ENCODE measurements around the gene SPNS3. TPM values are rescaled to one million over a fixed set of nuclear protein-coding genes. Genes with fewer than 3 reads are reported as not detected.

Gene SPNS3
- total RNA-seq, 1 donor from 2014 or later, result 0.24 TPM

GRCh38 chr17:4476511-4477070, 42.9 kb downstream of the SPNS3 start:
- Histone ChIP-seq H3K9me3 (no peaks in the 10 kb centered on the region), H3K4me1 (peaks cover 34% of the 10 kb centered on the region), H3K27ac (peak overlapping the region; percentile 28), H3K27me3 (ENCODE audit: low read depth) (no peaks in the 10 kb centered on the region), H3K4me3 (no peak overlapping the region), H3K36me3 (no peaks in the 10 kb centered on the region)
- peak; percentile 80 for DNase-seq
- ATAC-seq, result peak; percentile 65 to 81
- TF ChIP-seq CTCF (IDR thresholded peaks at IDR 0.05), result no peak
- intact Hi-C loops (cut with DNase I), result no loop called here

- no peak for TF ChIP-seq CTCF (IDR thresholded peaks at IDR 0.05)
- intact Hi-C loops (cut with DNase I), result no loop called here
- Histone ChIP-seq H3K27ac (no peak overlapping the region), H3K9me3 (no peaks in the 10 kb centered on the region), H3K4me3 (no peak overlapping the region), H3K4me1 (peaks cover 37% of the 10 kb centered on the region), H3K27me3 (ENCODE audit: low read depth) (no peaks in the 10 kb centered on the region), H3K36me3 (no peaks in the 10 kb centered on the region)
- DNase-seq (no peak), ATAC-seq (no peak)
These were observed 43.6 kb downstream of the SPNS3 start for GRCh38 chr17:4477255-4477791.

DNA sequence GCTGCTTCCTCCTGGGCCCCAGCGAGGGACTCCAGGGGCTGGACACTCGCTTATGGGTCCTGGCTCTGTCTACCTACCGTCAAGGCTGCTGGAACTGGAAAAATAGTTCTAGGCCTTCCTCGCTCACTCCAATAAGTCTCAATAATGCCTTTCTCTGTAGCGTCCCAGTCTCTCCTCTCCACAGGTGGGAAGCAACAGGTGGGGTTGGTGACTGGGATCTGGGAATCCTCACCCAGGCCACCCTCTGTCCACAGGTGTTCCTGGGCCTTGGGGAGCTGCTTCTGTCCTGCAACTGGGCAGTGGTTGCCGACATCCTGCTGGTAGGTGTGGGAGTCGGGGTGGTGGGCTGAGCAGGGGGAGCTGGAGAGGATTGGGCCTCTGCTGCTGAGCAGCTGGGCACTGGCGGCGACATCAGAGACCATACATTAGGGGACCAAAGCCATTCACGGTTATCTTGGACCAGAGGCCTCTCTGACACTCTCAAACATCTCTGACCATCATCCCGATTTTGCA, 44.6 kb downstream of the SPNS3 start:
- no peak for ATAC-seq
- intact Hi-C loops (cut with DNase I), result no loop called here
- TF ChIP-seq CTCF (IDR thresholded peaks at IDR 0.05), result no peak

GRCh38 chr17:4479340-4479981, 45.7 kb downstream of the SPNS3 start:
- no peak for ATAC-seq
- intact Hi-C loops (cut with DNase I), result no loop called here
- Histone ChIP-seq H3K27me3 (ENCODE audit: low read depth) (no peaks in the 10 kb centered on the region), H3K27ac (no peak overlapping the region), H3K9me3 (no peaks in the 10 kb centered on the region), H3K4me1 (peaks cover 50% of the 10 kb centered on the region), H3K4me3 (no peak overlapping the region), H3K36me3 (no peaks in the 10 kb centered on the region)
- no peak for DNase-seq
- TF ChIP-seq CTCF (IDR thresholded peaks at IDR 0.05), result no peak

More for the DNA sequence above, 44.6 kb downstream of the SPNS3 start:
- H3K27ac ChIP-seq, result no peak overlapping the region
- H3K9me3 ChIP-seq, result no peaks in the 10 kb centered on the region
- no peak for DNase-seq
- no peak overlapping the region for H3K4me3 ChIP-seq
- H3K27me3 ChIP-seq (ENCODE audit: low read depth), result no peaks in the 10 kb centered on the region
- no peaks in the 10 kb centered on the region for H3K36me3 ChIP-seq
- H3K4me1 ChIP-seq, result peaks cover 43% of the 10 kb centered on the region

GRCh38 chr17:4479982-4480751, 46.4 kb downstream of the SPNS3 start:
- peak overlapping the region; percentile 56 for H3K27ac ChIP-seq
- ATAC-seq (no peak), DNase-seq (no peak)
- no peak for TF ChIP-seq CTCF (IDR thresholded peaks at IDR 0.05)
- intact Hi-C loops (cut with DNase I), result no loop called here
- no peaks in the 10 kb centered on the region for H3K36me3 ChIP-seq
- H3K9me3 ChIP-seq, result no peaks in the 10 kb centered on the region
- peaks cover 50% of the 10 kb centered on the region for H3K4me1 ChIP-seq
- no peaks in the 10 kb centered on the region for H3K27me3 ChIP-seq (ENCODE audit: low read depth)
- H3K4me3 ChIP-seq, result no peak overlapping the region

All from lower lobe of right lung (tissue), 2 donors.